OCI-M2 (cell line): Measurements from ENCODE around the gene CDK5R2.

Experiments used
- DNase-seq: peaks from one replicate; lab custom pipeline; 2025; ENCODE audit not compliant: unreplicated experiment; lab: John Stamatoyannopoulos, UW

CDK5R2 gene

GRCh38 chr2:218986148-218986761 is 26.8 kb downstream of the CDK5R2 start:
- no peak for DNase-seq

- DNase-seq = no peak
These were observed 28.7 kb downstream of the CDK5R2 start for GRCh38 chr2:218988164-218988563.

GRCh38 chr2:218988650-218989049 is 29.2 kb downstream of the CDK5R2 start:
- DNase-seq = no peak

- DNase-seq = no peak
These were observed 30.6 kb downstream of the CDK5R2 start for GRCh38 chr2:218990052-218990451.

GRCh38 chr2:218990612-218991011 is 31.1 kb downstream of the CDK5R2 start:
- no peak for DNase-seq

- no peak for DNase-seq
These were observed 32.3 kb downstream of the CDK5R2 start for GRCh38 chr2:218991674-218992168.

- DNase-seq = no peak
These were observed 32.7 kb downstream of the CDK5R2 start for GRCh38 chr2:218992196-218992595.

- no peak for DNase-seq
These were observed 33.4 kb downstream of the CDK5R2 start for GRCh38 chr2:218992703-218993344.

- DNase-seq = no peak
These were observed 34.2 kb downstream of the CDK5R2 start, which contains the start of gene CRYBA2 for GRCh38 chr2:218993345-218994315. Gene CRYBA2 (minus strand): TSS chr2:218993422. CDS start chr2:218993176, 246 bp downstream.

- no peak for DNase-seq
These were observed 36.1 kb downstream of the CDK5R2 start for GRCh38 chr2:218995561-218995960.

- DNase-seq = no peak
These were observed 36.7 kb downstream of the CDK5R2 start for GRCh38 chr2:218995972-218996711.

GRCh38 chr2:218996937-218997336 is 37.5 kb downstream of the CDK5R2 start:
- DNase-seq = no peak

- no peak for DNase-seq
These were observed 38.3 kb downstream of the CDK5R2 start for GRCh38 chr2:218997731-218998130.

- DNase-seq = no peak
These were observed 39.0 kb downstream of the CDK5R2 start for GRCh38 chr2:218998414-218999002.

GRCh38 chr2:218999021-218999880 is 39.8 kb downstream of the CDK5R2 start:
- DNase-seq = no peak

GRCh38 chr2:218999881-219000568 is 40.6 kb downstream of the CDK5R2 start:
- DNase-seq = no peak

- no peak for DNase-seq
These were observed 41.1 kb downstream of the CDK5R2 start for GRCh38 chr2:219000569-219000960.

GRCh38 chr2:219001100-219001576 is 41.7 kb downstream of the CDK5R2 start:
- no peak for DNase-seq
